ENCODE measurements around the gene CHD9. TPM values are rescaled to one million over a fixed set of nuclear protein-coding genes. Genes with fewer than 3 reads are reported as not detected.

Gene CHD9
- total RNA-seq, 1 donor from 2014 or later = 99.0 TPM

DNA sequence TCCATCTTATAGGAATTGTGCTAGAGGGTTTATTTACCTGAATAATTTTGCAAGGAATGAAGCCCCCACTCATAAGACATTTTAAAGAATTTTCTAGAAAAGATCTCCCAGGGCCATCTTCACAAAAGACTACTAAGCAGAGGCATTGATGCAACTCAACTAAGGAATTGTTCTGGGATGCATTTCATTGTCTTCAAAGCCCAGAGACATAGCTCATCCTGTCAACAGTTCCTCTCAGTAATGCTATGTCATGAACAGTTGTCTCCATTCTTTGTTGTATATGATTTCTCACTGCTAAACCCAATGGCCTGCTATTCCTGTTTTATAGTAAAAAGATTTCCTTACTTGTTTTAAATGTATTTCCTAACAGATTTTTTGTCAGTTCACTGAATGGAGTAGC, 242.7 kb downstream of the CHD9 start:
- no peak for DNase-seq (ENCODE audit: extremely low spot score, unreplicated experiment)
- H3K9me3 Mint-ChIP-seq (ENCODE audit: unreplicated experiment) = no peaks in the 10 kb centered on the region

DNA sequence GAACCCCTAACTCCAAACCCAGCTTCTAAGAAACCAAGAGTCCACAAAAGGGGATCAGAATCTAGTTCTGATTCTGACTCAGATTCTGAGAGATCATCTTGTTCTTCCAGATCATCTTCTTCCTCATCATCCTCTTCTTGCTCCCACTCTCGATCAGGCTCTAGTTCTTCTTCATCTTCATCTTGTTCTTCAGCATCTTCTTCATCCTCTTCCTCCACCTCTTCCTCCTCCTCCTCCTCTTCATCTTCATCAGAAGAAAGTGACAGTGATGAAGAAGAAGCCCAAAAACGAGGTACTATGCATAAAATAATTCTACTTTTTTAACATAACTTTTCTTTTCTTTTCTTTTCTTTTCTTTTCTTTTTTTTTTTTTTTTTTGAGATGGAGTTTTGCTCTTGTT, 249.5 kb downstream of the CHD9 start:
- DNase-seq (ENCODE audit: extremely low spot score, unreplicated experiment) = no peak
- Mint-ChIP-seq H3K36me3 (ENCODE audit: unreplicated experiment) (peaks cover 43% of the 10 kb centered on the region), H3K9me3 (ENCODE audit: unreplicated experiment) (no peaks in the 10 kb centered on the region), H3K27me3 (ENCODE audit: unreplicated experiment) (no peaks in the 10 kb centered on the region), H3K4me3 (ENCODE audit: unreplicated experiment) (no peak overlapping the region), H3K4me1 (ENCODE audit: unreplicated experiment) (no peaks in the 10 kb centered on the region), H3K27ac (ENCODE audit: unreplicated experiment) (no peak overlapping the region)
- TF ChIP-seq, protein P1, sequence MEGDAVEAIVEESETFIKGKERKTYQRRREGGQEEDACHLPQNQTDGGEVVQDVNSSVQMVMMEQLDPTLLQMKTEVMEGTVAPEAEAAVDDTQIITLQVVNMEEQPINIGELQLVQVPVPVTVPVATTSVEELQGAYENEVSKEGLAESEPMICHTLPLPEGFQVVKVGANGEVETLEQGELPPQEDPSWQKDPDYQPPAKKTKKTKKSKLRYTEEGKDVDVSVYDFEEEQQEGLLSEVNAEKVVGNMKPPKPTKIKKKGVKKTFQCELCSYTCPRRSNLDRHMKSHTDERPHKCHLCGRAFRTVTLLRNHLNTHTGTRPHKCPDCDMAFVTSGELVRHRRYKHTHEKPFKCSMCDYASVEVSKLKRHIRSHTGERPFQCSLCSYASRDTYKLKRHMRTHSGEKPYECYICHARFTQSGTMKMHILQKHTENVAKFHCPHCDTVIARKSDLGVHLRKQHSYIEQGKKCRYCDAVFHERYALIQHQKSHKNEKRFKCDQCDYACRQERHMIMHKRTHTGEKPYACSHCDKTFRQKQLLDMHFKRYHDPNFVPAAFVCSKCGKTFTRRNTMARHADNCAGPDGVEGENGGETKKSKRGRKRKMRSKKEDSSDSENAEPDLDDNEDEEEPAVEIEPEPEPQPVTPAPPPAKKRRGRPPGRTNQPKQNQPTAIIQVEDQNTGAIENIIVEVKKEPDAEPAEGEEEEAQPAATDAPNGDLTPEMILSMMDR (IDR thresholded peaks at IDR 0.05) = no peak

More for the DNA sequence above, 242.7 kb downstream of the CHD9 start:
- TF ChIP-seq, protein P1 (IDR thresholded peaks at IDR 0.05) = no peak
- no peaks in the 10 kb centered on the region for H3K4me1 Mint-ChIP-seq (ENCODE audit: unreplicated experiment)
- peaks cover 63% of the 10 kb centered on the region for H3K36me3 Mint-ChIP-seq (ENCODE audit: unreplicated experiment)
- H3K4me3 Mint-ChIP-seq (ENCODE audit: unreplicated experiment) = no peak overlapping the region
- no peak overlapping the region for H3K27ac Mint-ChIP-seq (ENCODE audit: unreplicated experiment)
- H3K27me3 Mint-ChIP-seq (ENCODE audit: unreplicated experiment) = no peaks in the 10 kb centered on the region

- Mint-ChIP-seq H3K27ac (ENCODE audit: unreplicated experiment) (no peak overlapping the region), H3K36me3 (ENCODE audit: unreplicated experiment) (peaks cover 48% of the 10 kb centered on the region), H3K27me3 (ENCODE audit: unreplicated experiment) (no peaks in the 10 kb centered on the region), H3K9me3 (ENCODE audit: unreplicated experiment) (no peaks in the 10 kb centered on the region), H3K4me3 (ENCODE audit: unreplicated experiment) (no peak overlapping the region), H3K4me1 (ENCODE audit: unreplicated experiment) (no peaks in the 10 kb centered on the region)
- DNase-seq (ENCODE audit: extremely low spot score, unreplicated experiment) = no peak
- TF ChIP-seq, protein P1 (IDR thresholded peaks at IDR 0.05) = no peak
These were observed 251.0 kb downstream of the CHD9 start for GRCh38 chr16:53305743-53306142.

GRCh38 chr16:53309457-53309856, 254.7 kb downstream of the CHD9 start:
- Mint-ChIP-seq H3K36me3 (ENCODE audit: unreplicated experiment) (peaks cover 63% of the 10 kb centered on the region), H3K9me3 (ENCODE audit: unreplicated experiment) (no peaks in the 10 kb centered on the region), H3K4me3 (ENCODE audit: unreplicated experiment) (no peak overlapping the region), H3K4me1 (ENCODE audit: unreplicated experiment) (no peaks in the 10 kb centered on the region), H3K27me3 (ENCODE audit: unreplicated experiment) (no peaks in the 10 kb centered on the region), H3K27ac (ENCODE audit: unreplicated experiment) (no peak overlapping the region)
- TF ChIP-seq, protein P1 (IDR thresholded peaks at IDR 0.05) = no peak
- no peak for DNase-seq (ENCODE audit: extremely low spot score, unreplicated experiment)

- Mint-ChIP-seq H3K36me3 (ENCODE audit: unreplicated experiment) (peaks cover 50% of the 10 kb centered on the region), H3K27ac (ENCODE audit: unreplicated experiment) (no peak overlapping the region), H3K27me3 (ENCODE audit: unreplicated experiment) (no peaks in the 10 kb centered on the region), H3K4me1 (ENCODE audit: unreplicated experiment) (no peaks in the 10 kb centered on the region), H3K9me3 (ENCODE audit: unreplicated experiment) (no peaks in the 10 kb centered on the region), H3K4me3 (ENCODE audit: unreplicated experiment) (no peak overlapping the region)
- DNase-seq (ENCODE audit: extremely low spot score, unreplicated experiment) = no peak
- TF ChIP-seq, protein P1 (IDR thresholded peaks at IDR 0.05) = no peak
These were observed 266.2 kb downstream of the CHD9 start for GRCh38 chr16:53320992-53321391.

All from osteocyte (in vitro differentiated cells).